GM18508 (cell line): ENCODE results near the gene RNASE1.

Experiments used
- ATAC-seq: cut with Tn5 transposase; IDR thresholded peaks from one replicate; pipeline ENCODE4 v1.9.1; 2021; ENCODE audit warnings: moderate number of reproducible peaks; ENCODE audit not compliant: insufficient read depth, unreplicated experiment

RNASE1 gene

GRCh38 chr14:20809917-20810316 is 7.3 kb upstream of the RNASE1 start:
- ATAC-seq: no peak

GRCh38 chr14:20808162-20808483 is 5.5 kb upstream of the RNASE1 start:
- ATAC-seq: no peak

GRCh38 chr14:20807304-20808161 is 4.9 kb upstream of the RNASE1 start:
- ATAC-seq: no peak

GRCh38 chr14:20805485-20805884 is 2.8 kb upstream of the RNASE1 start:
- no peak for ATAC-seq

GRCh38 chr14:20803223-20803622 is 579 bp upstream of the RNASE1 start:
- no peak for ATAC-seq

GRCh38 chr14:20801726-20802125 is 918 bp downstream of the RNASE1 start:
- ATAC-seq: no peak

GRCh38 chr14:20799892-20800544 is 2.6 kb downstream of the RNASE1 start:
- ATAC-seq: no peak

- ATAC-seq: no peak
These were observed 3.2 kb downstream of the RNASE1 start for GRCh38 chr14:20799456-20799891.

GRCh38 chr14:20798932-20799331 is 3.7 kb downstream of the RNASE1 start:
- no peak for ATAC-seq

- no peak for ATAC-seq
These were observed 4.3 kb downstream of the RNASE1 start for GRCh38 chr14:20798318-20798717.

GRCh38 chr14:20797164-20797563 is 5.5 kb downstream of the RNASE1 start:
- ATAC-seq: no peak

- ATAC-seq: no peak
These were observed 7.8 kb downstream of the RNASE1 start for GRCh38 chr14:20794644-20795369.

- no peak for ATAC-seq
These were observed 10.1 kb downstream of the RNASE1 start for GRCh38 chr14:20792556-20792955.

GRCh38 chr14:20791597-20791996 is 11.0 kb downstream of the RNASE1 start:
- no peak for ATAC-seq

GRCh38 chr14:20791187-20791586 is 11.5 kb downstream of the RNASE1 start:
- ATAC-seq: no peak

- no peak for ATAC-seq
These were observed 12.1 kb downstream of the RNASE1 start for GRCh38 chr14:20790464-20791116.

GRCh38 chr14:20789230-20789813 is 13.3 kb downstream of the RNASE1 start:
- no peak for ATAC-seq

- no peak for ATAC-seq
These were observed 15.6 kb downstream of the RNASE1 start for GRCh38 chr14:20787025-20787424.

- no peak for ATAC-seq
These were observed 20.3 kb downstream of the RNASE1 start for GRCh38 chr14:20782280-20782890.

GRCh38 chr14:20781803-20782202 is 20.8 kb downstream of the RNASE1 start:
- ATAC-seq: no peak
